HepG2 (cell line): ENCODE results near the gene EPHA2. TPM values are rescaled to one million over a fixed set of nuclear protein-coding genes. Genes with fewer than 3 reads are reported as not detected.
A peak's percentile ranks its signal among the peaks of the same experiment; 100 is the strongest.

Experiments used
- EZH2 ChIP-seq: conservative IDR thresholded peaks from 2 replicates; pipeline ENCODE4 v1.6.1; 2012; ENCODE audit warnings: mild to moderate bottlenecking, low read depth, low read length, moderate library complexity
- JDP2 ChIP-seq: sonication (generic); formaldehyde crosslinking; IDR thresholded peaks from 2 replicates; pipeline ENCODE4 v1.8.1; 2022; ENCODE audit warnings: missing genetic modification reagents, borderline replicate concordance
- NFE2L2 ChIP-seq: fragments of 150-350 bp; IDR thresholded peaks from 2 replicates; pipeline ENCODE4 v1.6.1; 2014; ENCODE audit warnings: low read length
- SIX4 ChIP-seq: sonication (generic); formaldehyde crosslinking; IDR thresholded peaks from 2 replicates; pipeline ENCODE4 v1.4.0; 2020; ENCODE audit warnings: missing genetic modification reagents
- THAP11 ChIP-seq: IDR thresholded peaks from 2 replicates; pipeline ENCODE4 v1.6.1; 2016; ENCODE audit warnings: missing biosample characterization, missing genetic modification reagents
- ZNF17 ChIP-seq: sonication (generic); formaldehyde crosslinking; IDR thresholded peaks from 2 replicates; pipeline ENCODE4 v1.5.0; 2020; ENCODE audit warnings: mild to moderate bottlenecking, missing genetic modification reagents
- ZNF296 ChIP-seq: sonication (generic); formaldehyde crosslinking; conservative IDR thresholded peaks from 2 replicates; pipeline ENCODE4 v1.5.0; 2020; ENCODE audit warnings: mild to moderate bottlenecking, missing genetic modification reagents
- ZNF615 ChIP-seq: sonication (generic); formaldehyde crosslinking; IDR thresholded peaks from 2 replicates; pipeline ENCODE4 v1.5.0; 2020; ENCODE audit warnings: mild to moderate bottlenecking, missing genetic modification reagents, borderline replicate concordance
- ZNF629 ChIP-seq: sonication (generic); formaldehyde crosslinking; conservative IDR thresholded peaks from 2 replicates; pipeline ENCODE4 v1.5.0; 2020; ENCODE audit warnings: missing genetic modification reagents
- ZNF660 ChIP-seq: sonication (generic); formaldehyde crosslinking; IDR thresholded peaks from 2 replicates; pipeline ENCODE4 v1.5.1; 2020; ENCODE audit warnings: mild to moderate bottlenecking, low read depth, missing genetic modification reagents, borderline replicate concordance
- ZNF782 ChIP-seq: sonication (generic); formaldehyde crosslinking; IDR thresholded peaks from 2 replicates; pipeline ENCODE4 v1.4.0; 2020; ENCODE audit warnings: missing genetic modification reagents, mild to moderate bottlenecking, borderline replicate concordance
- ZNF816 ChIP-seq: sonication (generic); formaldehyde crosslinking; IDR thresholded peaks from 2 replicates; pipeline ENCODE4 v1.8.0; 2022; ENCODE audit warnings: missing genetic modification reagents, mild to moderate bottlenecking, borderline replicate concordance
- ZZZ3 ChIP-seq: sonication (generic); formaldehyde crosslinking; IDR thresholded peaks from 2 replicates; pipeline ENCODE4 v1.4.0; 2020; ENCODE audit warnings: missing genetic modification reagents, mild to moderate bottlenecking, borderline replicate concordance
- polyA plus RNA-seq, 8 experiments: library from polyadenylated mRNA; depleted of rRNA in 3 of 8; stranded (reverse) in 7 of 8; unstranded in 1 of 8; fragments of >200 nt; fragmentation: Illumina TruSeq in 4 of 8; extraction: Trizol in 4 of 8; gene quantifications; 2 replicates each; pipeline versions ENCODE4 v1.2.1 to v1.2.3, GENCODE V29; 2011 to 2016; ENCODE audit warnings: low read depth in 4 of 8, missing spikeins in 1 of 8, mixed read lengths in 1 of 8; ENCODE audit not compliant: insufficient read depth in 1 of 8
- total RNA-seq, 5 experiments: library from RNA; depleted of rRNA; stranded (reverse); fragments of >200 nt; fragmentation: Illumina TruSeq; extraction: Trizol; gene quantifications; 2 replicates each; pipeline ENCODE4 v1.2.3, GENCODE V29; 2016; ENCODE audit warnings: low read depth in 1 of 5
- TF ChIP-seq, protein P1 (sequence below): sonication (generic); formaldehyde crosslinking; IDR thresholded peaks from 2 replicates; pipeline ENCODE4 v1.4.0; 2020; ENCODE audit warnings: missing genetic modification reagents
- TF ChIP-seq, protein P2 (sequence below): IDR thresholded peaks from 2 replicates; pipeline ENCODE4 v1.4.0; 2020; ENCODE audit warnings: mild to moderate bottlenecking, missing genetic modification reagents
- TF ChIP-seq, protein P3 (sequence below): sonication (generic); formaldehyde crosslinking; IDR thresholded peaks from 2 replicates; pipeline ENCODE4 v1.8.1; 2023; ENCODE audit warnings: mild to moderate bottlenecking, missing genetic modification reagents, borderline replicate concordance
- TF ChIP-seq, protein P4 (sequence below): sonication (generic); formaldehyde crosslinking; IDR thresholded peaks from 2 replicates; pipeline ENCODE4 v1.5.1; 2020; ENCODE audit warnings: missing genetic modification reagents, mild to moderate bottlenecking, borderline replicate concordance

The EPHA2 gene
- total and polyA plus RNA-seq, 2 of the 13 experiments (the other 11 are each of a cell fraction or from before 2014, with no cell fraction given): 33.6 to 53.6 TPM

DNA sequence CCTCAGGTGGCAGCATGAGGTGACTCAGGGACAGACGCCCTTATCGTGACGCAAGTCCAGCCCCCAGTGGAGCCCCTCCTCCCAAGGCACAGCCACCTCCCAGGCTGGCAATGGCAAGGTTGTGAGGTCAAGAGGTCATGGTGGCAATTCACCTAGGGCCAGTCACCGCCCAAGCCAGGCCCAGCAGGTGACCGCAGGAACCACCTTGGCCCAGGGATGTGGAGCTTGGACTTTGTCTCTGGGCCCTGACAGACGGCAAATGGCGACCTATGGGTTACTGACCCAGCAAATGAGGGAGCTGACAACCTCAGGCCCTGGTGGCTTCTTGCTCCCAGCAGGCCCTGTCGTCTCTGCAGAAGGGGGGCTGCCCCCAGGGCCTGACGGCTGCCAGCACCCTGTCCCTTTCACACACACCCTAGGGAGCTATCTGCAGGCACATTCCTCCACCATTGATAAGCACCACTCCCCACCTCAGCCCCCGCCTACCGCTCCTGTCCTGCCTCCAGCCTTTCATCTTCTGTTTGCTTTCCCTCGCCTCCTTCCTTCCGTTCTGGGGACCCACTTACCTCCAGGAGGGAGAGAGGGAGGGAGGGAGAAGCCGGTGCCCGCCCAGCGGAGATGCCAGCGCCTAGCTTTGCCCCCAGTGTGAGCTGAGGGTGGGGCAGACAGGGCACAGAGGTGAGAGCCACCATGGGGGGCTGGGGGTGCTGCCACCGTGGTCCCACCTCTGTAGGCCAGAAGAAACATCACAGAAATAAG is 12.1 kb downstream of the EPHA2 start (continued):
- TF ChIP-seq ZZZ3 (no peak), ZNF660 (CRISPR knock-in tag) (no peak), EZH2 (no peak), NFE2L2 (no peak), SIX4 (CRISPR knock-in tag) (peak; percentile 67), ZNF615 (CRISPR knock-in tag) (peak; percentile 55; the same call in 1 of the 2 replicates), ZNF816 (no peak), ZNF296 (CRISPR knock-in tag) (no peak), ZNF629 (CRISPR knock-in tag) (peak; percentile 59; the same call in 1 of the 2 replicates), ZNF782 (no peak), JDP2 (CRISPR knock-in tag) (no peak), ZNF17 (CRISPR knock-in tag) (no peak), THAP11 (CRISPR knock-in tag) (peak; percentile 70)
- TF ChIP-seq, protein P1, sequence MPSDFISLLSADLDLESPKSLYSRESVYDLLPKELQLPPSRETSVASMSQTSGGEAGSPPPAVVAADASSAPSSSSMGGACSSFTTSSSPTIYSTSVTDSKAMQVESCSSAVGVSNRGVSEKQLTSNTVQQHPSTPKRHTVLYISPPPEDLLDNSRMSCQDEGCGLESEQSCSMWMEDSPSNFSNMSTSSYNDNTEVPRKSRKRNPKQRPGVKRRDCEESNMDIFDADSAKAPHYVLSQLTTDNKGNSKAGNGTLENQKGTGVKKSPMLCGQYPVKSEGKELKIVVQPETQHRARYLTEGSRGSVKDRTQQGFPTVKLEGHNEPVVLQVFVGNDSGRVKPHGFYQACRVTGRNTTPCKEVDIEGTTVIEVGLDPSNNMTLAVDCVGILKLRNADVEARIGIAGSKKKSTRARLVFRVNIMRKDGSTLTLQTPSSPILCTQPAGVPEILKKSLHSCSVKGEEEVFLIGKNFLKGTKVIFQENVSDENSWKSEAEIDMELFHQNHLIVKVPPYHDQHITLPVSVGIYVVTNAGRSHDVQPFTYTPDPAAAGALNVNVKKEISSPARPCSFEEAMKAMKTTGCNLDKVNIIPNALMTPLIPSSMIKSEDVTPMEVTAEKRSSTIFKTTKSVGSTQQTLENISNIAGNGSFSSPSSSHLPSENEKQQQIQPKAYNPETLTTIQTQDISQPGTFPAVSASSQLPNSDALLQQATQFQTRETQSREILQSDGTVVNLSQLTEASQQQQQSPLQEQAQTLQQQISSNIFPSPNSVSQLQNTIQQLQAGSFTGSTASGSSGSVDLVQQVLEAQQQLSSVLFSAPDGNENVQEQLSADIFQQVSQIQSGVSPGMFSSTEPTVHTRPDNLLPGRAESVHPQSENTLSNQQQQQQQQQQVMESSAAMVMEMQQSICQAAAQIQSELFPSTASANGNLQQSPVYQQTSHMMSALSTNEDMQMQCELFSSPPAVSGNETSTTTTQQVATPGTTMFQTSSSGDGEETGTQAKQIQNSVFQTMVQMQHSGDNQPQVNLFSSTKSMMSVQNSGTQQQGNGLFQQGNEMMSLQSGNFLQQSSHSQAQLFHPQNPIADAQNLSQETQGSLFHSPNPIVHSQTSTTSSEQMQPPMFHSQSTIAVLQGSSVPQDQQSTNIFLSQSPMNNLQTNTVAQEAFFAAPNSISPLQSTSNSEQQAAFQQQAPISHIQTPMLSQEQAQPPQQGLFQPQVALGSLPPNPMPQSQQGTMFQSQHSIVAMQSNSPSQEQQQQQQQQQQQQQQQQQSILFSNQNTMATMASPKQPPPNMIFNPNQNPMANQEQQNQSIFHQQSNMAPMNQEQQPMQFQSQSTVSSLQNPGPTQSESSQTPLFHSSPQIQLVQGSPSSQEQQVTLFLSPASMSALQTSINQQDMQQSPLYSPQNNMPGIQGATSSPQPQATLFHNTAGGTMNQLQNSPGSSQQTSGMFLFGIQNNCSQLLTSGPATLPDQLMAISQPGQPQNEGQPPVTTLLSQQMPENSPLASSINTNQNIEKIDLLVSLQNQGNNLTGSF (CRISPR knock-in tag): no peak
- TF ChIP-seq, protein P2, sequence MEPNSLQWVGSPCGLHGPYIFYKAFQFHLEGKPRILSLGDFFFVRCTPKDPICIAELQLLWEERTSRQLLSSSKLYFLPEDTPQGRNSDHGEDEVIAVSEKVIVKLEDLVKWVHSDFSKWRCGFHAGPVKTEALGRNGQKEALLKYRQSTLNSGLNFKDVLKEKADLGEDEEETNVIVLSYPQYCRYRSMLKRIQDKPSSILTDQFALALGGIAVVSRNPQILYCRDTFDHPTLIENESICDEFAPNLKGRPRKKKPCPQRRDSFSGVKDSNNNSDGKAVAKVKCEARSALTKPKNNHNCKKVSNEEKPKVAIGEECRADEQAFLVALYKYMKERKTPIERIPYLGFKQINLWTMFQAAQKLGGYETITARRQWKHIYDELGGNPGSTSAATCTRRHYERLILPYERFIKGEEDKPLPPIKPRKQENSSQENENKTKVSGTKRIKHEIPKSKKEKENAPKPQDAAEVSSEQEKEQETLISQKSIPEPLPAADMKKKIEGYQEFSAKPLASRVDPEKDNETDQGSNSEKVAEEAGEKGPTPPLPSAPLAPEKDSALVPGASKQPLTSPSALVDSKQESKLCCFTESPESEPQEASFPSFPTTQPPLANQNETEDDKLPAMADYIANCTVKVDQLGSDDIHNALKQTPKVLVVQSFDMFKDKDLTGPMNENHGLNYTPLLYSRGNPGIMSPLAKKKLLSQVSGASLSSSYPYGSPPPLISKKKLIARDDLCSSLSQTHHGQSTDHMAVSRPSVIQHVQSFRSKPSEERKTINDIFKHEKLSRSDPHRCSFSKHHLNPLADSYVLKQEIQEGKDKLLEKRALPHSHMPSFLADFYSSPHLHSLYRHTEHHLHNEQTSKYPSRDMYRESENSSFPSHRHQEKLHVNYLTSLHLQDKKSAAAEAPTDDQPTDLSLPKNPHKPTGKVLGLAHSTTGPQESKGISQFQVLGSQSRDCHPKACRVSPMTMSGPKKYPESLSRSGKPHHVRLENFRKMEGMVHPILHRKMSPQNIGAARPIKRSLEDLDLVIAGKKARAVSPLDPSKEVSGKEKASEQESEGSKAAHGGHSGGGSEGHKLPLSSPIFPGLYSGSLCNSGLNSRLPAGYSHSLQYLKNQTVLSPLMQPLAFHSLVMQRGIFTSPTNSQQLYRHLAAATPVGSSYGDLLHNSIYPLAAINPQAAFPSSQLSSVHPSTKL (CRISPR knock-in tag): peak; percentile 92
- TF ChIP-seq, protein P3, sequence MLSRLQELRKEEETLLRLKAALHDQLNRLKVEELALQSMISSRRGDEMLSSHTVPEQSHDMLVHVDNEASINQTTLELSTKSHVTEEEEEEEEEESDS: no peak
- TF ChIP-seq, protein P4, sequence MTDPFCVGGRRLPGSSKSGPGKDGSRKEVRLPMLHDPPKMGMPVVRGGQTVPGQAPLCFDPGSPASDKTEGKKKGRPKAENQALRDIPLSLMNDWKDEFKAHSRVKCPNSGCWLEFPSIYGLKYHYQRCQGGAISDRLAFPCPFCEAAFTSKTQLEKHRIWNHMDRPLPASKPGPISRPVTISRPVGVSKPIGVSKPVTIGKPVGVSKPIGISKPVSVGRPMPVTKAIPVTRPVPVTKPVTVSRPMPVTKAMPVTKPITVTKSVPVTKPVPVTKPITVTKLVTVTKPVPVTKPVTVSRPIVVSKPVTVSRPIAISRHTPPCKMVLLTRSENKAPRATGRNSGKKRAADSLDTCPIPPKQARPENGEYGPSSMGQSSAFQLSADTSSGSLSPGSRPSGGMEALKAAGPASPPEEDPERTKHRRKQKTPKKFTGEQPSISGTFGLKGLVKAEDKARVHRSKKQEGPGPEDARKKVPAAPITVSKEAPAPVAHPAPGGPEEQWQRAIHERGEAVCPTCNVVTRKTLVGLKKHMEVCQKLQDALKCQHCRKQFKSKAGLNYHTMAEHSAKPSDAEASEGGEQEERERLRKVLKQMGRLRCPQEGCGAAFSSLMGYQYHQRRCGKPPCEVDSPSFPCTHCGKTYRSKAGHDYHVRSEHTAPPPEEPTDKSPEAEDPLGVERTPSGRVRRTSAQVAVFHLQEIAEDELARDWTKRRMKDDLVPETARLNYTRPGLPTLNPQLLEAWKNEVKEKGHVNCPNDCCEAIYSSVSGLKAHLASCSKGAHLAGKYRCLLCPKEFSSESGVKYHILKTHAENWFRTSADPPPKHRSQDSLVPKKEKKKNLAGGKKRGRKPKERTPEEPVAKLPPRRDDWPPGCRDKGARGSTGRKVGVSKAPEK (CRISPR knock-in tag): no peak
